Superior temporal gyrus (tissue), 1 donor: ENCODE measurements around the gene GBP3.
"Not testable (repeated sequence)": the region's sequence is repeated elsewhere in the genome, so short reads cannot be mapped to it uniquely, and the experiment has no call there.

ENCODE experiments used
- DNase-seq: peaks from one replicate; pipeline ENCODE4 v3.0.0-alpha.2; 2016; ENCODE audit errors: extremely low spot score

The GBP3 gene

DNA sequence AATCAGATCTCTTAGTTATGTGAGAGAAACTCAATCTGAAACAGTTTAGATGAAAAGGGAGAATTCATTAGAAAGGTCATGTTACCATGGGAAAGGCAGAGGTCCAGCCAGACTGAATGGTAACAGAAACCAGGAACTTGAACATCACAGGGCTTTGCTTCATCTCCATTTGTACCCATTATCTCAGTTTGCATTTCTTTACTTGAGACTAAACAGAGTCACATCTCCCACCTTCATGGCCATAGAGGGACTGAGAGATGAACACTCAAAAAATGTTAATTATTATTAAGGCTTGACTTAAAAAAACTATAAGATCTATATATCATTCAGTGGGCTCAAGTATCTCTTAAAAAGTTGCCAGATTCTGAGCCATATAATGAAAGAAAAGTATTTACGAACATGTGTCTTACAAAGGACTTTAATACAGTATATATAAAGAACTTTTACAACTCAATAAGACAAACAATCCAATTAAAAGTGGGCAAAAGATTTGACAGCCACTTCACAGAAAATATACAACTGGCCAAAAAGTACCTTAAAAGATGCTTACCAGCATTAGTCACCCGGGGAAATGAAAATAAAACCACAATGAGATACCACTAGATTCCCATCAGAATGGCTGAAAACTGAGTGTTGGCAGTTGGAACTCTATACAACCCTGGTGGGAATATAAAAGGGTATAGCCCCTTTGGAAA is 43.5 kb downstream of the GBP3 start:
- DNase-seq, result no peak

DNA sequence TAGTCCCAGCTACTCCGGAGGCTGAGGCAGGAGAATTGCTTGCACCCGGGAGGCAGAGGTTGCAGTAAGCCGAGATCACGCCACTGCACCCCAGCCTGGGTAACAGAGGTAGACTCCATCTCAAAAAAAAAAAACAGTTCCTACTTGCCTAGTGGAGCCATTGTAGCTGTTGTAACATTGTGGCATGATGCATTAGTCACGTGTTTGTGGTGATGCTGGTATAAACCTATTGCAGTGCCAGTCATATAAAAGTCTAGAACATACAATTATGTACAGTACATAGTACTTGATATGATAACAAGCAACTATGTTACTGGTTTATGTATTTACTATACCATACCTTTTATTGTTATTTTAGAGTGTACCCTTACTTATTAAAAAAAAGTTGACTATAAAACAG is 46.4 kb downstream of the GBP3 start:
- no peak for DNase-seq

DNA sequence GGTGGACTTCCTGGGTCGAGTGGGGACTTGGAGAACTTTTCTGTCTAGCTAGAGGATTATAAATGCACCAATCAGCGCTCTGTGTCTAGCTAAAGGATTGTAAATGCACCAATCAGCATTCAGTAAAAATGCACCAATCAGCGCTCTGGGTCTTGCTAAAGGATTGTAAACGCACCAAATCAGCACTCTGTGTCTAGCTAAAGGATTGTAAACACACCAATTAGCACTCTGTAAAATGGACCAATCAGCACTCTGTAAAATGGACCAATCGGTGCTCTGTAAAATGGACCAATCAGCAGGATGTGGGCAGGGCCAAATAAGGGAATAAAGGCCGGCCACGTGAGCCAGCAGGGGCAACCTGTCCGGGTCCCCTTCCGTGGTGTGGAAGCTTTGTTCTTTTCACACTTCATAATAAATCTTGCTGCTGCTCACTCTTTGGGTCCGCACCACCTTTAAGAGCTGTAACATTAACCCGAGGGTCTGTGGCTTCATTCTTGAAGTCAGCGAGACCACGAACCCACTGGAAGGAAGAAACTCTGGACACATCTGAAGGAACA is 48.0 kb downstream of the GBP3 start:
- not testable (repeated sequence) for DNase-seq

DNA sequence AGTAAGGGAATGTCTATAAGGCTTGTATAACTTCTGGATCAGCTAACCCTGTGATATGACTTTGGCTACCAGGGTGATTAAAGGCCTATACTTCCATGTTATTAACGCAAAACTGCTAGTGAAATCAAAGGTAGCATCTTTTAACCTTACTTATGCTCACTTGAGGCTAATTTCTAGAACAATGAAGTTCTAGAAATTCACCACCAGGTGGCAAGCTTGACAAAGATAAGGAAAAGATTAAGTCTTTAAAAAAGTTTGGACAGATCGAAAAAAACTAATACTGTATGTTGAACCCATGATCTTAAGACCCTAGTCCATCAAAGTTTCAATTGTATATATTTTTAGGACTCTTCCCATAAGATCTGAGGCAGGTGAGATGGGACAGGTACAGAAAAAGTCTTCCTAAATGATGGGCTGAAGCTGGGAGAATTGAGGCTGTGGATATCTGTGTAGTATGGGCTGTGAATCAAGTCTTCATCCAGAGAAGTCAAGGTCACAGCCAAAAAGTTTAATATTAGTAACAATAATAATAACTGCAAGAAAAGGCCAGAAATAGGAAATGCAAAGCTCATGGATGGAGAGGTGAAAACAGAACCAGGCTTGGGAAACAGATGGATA is 49.0 kb downstream of the GBP3 start:
- DNase-seq, result peak; percentile 65

DNA sequence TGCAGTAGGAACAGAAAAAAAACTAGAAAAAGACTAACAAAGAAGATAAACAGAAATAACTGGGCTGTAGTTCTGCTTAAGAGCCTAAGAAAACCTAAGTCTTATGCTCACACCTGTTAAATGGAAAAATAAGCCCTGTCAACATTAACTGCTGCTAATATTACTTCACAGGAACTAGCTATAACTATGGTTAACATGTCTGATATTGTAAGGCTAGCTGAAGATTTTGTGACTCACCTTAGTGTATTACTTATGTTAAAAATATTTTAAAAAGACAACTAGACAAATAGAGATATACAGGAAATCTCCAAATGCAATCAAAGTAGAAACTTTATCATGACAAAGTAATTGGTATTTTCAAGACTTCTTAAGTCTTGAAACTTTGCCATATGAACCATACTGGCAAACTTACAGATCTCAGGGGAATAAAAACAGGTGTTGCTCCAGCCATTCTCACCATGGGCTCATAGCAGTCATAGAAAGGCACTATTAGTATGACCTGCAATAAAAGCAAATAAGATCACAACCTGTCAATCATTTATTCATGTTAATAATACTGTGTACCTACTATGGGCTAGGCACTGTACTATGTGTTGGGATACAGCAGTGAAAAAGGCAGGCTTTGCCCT is 60.9 kb downstream of the GBP3 start:
- DNase-seq, result no peak

DNA sequence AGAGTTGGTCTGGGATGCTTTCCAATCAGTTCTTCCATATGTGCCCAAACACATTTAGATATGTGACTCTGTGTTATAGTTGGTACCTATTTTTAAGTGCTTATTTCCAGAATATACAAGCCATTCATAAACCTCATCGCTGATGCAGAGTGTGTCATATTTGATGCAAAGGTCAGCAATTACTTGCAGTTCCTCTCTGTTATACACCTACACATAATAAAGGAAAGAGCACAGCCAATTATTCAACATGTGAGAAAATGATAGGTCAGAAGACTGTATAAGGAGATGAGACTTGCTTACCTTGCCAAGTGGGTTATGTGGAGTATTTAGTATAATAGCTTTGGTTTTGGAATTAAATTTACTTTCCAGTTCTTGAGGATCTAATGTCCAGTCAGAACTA is 61.6 kb downstream of the GBP3 start:
- DNase-seq, result no peak
